GM23338 (cell line): Measurements from ENCODE around the gene MRTFA. TPM values are rescaled to one million over a fixed set of nuclear protein-coding genes. Genes with fewer than 3 reads are reported as not detected.

ENCODE experiments used
- ATAC-seq: fragments of 200-7000 bp; cut with Tn5 transposase; 3 replicates; pipeline ENCODE4 v1.9.1; 2020
- DNase-seq: peaks from one replicate; pipeline ENCODE4 v3.0.0-alpha.2; 2015; ENCODE audit warnings: low spot score
- H2AFZ ChIP-seq: fragments of 200-600 bp; sonication (generic); 2 replicates; pipeline ENCODE4 v1.8.0; 2016; ENCODE audit warnings: antibody characterized with exemption, mild to moderate bottlenecking, moderate library complexity
- H3F3A ChIP-seq: fragments of 200-600 bp; sonication (generic); replicated peaks from 2 replicates; pipeline ENCODE4 v1.8.0; 2017; ENCODE audit warnings: antibody characterized with exemption, mixed run types, low read depth
- H3K27ac ChIP-seq: fragments of 200-600 bp; sonication (generic); 2 replicates; pipeline ENCODE4 v1.6.1; 2016; ENCODE audit warnings: low read depth
- H3K27me3 ChIP-seq: fragments of 200-600 bp; sonication (generic); 2 replicates; pipeline ENCODE4 v1.8.0; 2016; ENCODE audit warnings: mild to moderate bottlenecking, mixed run types, moderate library complexity; ENCODE audit not compliant: insufficient read depth
- H3K36me3 ChIP-seq: fragments of 200-600 bp; sonication (generic); 2 replicates; pipeline ENCODE4 v1.8.0; 2016; ENCODE audit warnings: mild to moderate bottlenecking; ENCODE audit not compliant: insufficient read depth
- H3K4me1 ChIP-seq: fragments of 200-600 bp; sonication (generic); 2 replicates; pipeline ENCODE4 v1.8.0; 2016; ENCODE audit warnings: mild to moderate bottlenecking, moderate library complexity; ENCODE audit not compliant: insufficient read depth
- H3K4me2 ChIP-seq: fragments of 200-600 bp; sonication (generic); 2 replicates; pipeline ENCODE4 v1.7.1; 2017; ENCODE audit warnings: mixed run types
- H3K4me3 ChIP-seq: fragments of 200-600 bp; sonication (generic); 2 replicates; pipeline ENCODE4 v1.6.1; 2016; ENCODE audit warnings: mixed run types
- H3K79me2 ChIP-seq: fragments of 200-600 bp; sonication (generic); replicated peaks from 2 replicates; pipeline ENCODE4 v1.8.0; 2017; ENCODE audit warnings: mild to moderate bottlenecking; ENCODE audit not compliant: insufficient read depth
- H3K9me2 ChIP-seq: fragments of 200-600 bp; sonication (generic); 2 replicates; pipeline ENCODE4 v1.8.0; 2017; ENCODE audit not compliant: insufficient read depth
- H4K20me1 ChIP-seq: fragments of 200-600 bp; sonication (generic); replicated peaks from 2 replicates; pipeline ENCODE4 v1.8.0; 2017; ENCODE audit warnings: mild to moderate bottlenecking; ENCODE audit not compliant: insufficient read depth
- H3K27ac Mint-ChIP-seq: 2 replicates; pipeline ENCODE4 v1.8.0; 2020; ENCODE audit warnings: inconsistent platforms, mild to moderate bottlenecking, moderate library complexity, mixed read lengths
- H3K27me3 Mint-ChIP-seq: 3 replicates; pipeline ENCODE4 v1.8.0; 2022; ENCODE audit warnings: low read depth, mild to moderate bottlenecking, moderate library complexity, mixed read lengths, inconsistent platforms; ENCODE audit not compliant: insufficient read depth, poor library complexity
- H3K36me3 Mint-ChIP-seq: 3 replicates; pipeline ENCODE4 v1.8.0; 2021; ENCODE audit warnings: low read depth, mild to moderate bottlenecking, inconsistent platforms, moderate library complexity, mixed read lengths
- H3K4me1 Mint-ChIP-seq: 3 replicates; pipeline ENCODE4 v1.8.0; 2020; ENCODE audit warnings: mild to moderate bottlenecking, inconsistent platforms, mixed read lengths
- H3K4me3 Mint-ChIP-seq: 3 replicates; pipeline ENCODE4 v1.8.0; 2021; ENCODE audit warnings: moderate library complexity, mild to moderate bottlenecking, inconsistent platforms, mixed read lengths
- H3K9me3 Mint-ChIP-seq: 3 replicates; pipeline ENCODE4 v1.8.0; 2020; ENCODE audit warnings: moderate library complexity, mild to moderate bottlenecking, inconsistent platforms, mixed read lengths
- CREB1 ChIP-seq: fragments of 250-450 bp; sonication (Bioruptor Pico); IDR thresholded peaks from 2 replicates; pipeline ENCODE4 v1.5.0; 2020; ENCODE audit warnings: low read depth, mild to moderate bottlenecking, moderate library complexity
- EZH2 ChIP-seq: fragments of 200-600 bp; sonication (generic); IDR thresholded peaks from one replicate; pipeline ENCODE4 v1.8.0; 2017; ENCODE audit warnings: antibody characterized with exemption, mild to moderate bottlenecking, low read depth; ENCODE audit not compliant: unreplicated experiment
- EZH2phosphoT487 ChIP-seq: fragments of 200-600 bp; sonication (generic); IDR thresholded peaks from one replicate; pipeline ENCODE4 v1.8.1; 2018; ENCODE audit warnings: antibody characterized with exemption; ENCODE audit not compliant: unreplicated experiment
- NANOG ChIP-seq: IDR thresholded peaks from 2 replicates; pipeline ENCODE4 v1.6.1; 2016; ENCODE audit warnings: antibody characterized with exemption, borderline replicate concordance
- REST ChIP-seq: IDR thresholded peaks from one replicate; pipeline ENCODE4 v1.6.1; 2018; ENCODE audit warnings: antibody characterized with exemption; ENCODE audit not compliant: unreplicated experiment
- STAT1 ChIP-seq: IDR thresholded peaks from one replicate; pipeline ENCODE4 v1.6.1; 2016; ENCODE audit warnings: antibody characterized with exemption; ENCODE audit not compliant: unreplicated experiment
- ZNF114 ChIP-seq: fragments of 250-450 bp; sonication (Bioruptor Pico); IDR thresholded peaks from 2 replicates; pipeline ENCODE4 v1.5.0; 2020; ENCODE audit warnings: mild to moderate bottlenecking, moderate library complexity
- ZNF331 ChIP-seq: fragments of 250-450 bp; sonication (Bioruptor Pico); IDR thresholded peaks from 2 replicates; pipeline ENCODE4 v1.5.0; 2020; ENCODE audit warnings: low read depth, mild to moderate bottlenecking, moderate library complexity
- ZNF462 ChIP-seq: fragments of 250-450 bp; sonication (Bioruptor Pico); IDR thresholded peaks from 2 replicates; pipeline ENCODE4 v1.5.0; 2020; ENCODE audit warnings: mild to moderate bottlenecking, moderate library complexity
- polyA plus RNA-seq: library from polyadenylated mRNA; unstranded; fragments of >200 nt; fragmentation: Nextera tagmentation; extraction: Ambion mirVana; gene quantifications from 2 replicates; pipeline ENCODE4 v1.2.1, GENCODE V29; 2016
- total RNA-seq: library from RNA; depleted of rRNA; stranded (reverse); fragments of >200 nt; shearing (Covaris generic); gene quantifications from 2 replicates; pipeline ENCODE4 v1.2.3, GENCODE V29; 2014

Gene MRTFA
- total and polyA plus RNA-seq, 2 experiments from 2014 or later: 18.1 to 92.4 TPM

GRCh38 chr22:40418366-40419201 is 217.9 kb downstream of the MRTFA start:
- 0 out of 2 replicates have a peak, but pooled peaks cover 4% of the 10 kb centered on the region for H4K20me1 ChIP-seq

GRCh38 chr22:40417881-40418280 is 218.6 kb downstream of the MRTFA start:
- Histone ChIP-seq H3K9me2 (no peaks in the 10 kb centered on the region), H3F3A (no peaks in the 10 kb centered on the region), H2AFZ (no peak overlapping the region), H3K4me1 (no peaks in the 10 kb centered on the region), H3K36me3 (no peaks in the 10 kb centered on the region), H3K79me2 (no peaks in the 10 kb centered on the region), H3K4me2 (no peak overlapping the region), H3K27me3 (no peaks in the 10 kb centered on the region), H3K4me3 (no peak overlapping the region), H3K27ac (no peak overlapping the region), H4K20me1 (0 out of 2 replicates have a peak, but pooled peaks cover 4% of the 10 kb centered on the region)
- DNase-seq (no peak), ATAC-seq (no peak)
- H3K4me3 Mint-ChIP-seq: no peak overlapping the region
- peaks cover 11% of the 10 kb centered on the region for H3K27me3 Mint-ChIP-seq
- H3K36me3 Mint-ChIP-seq: peaks cover 23% of the 10 kb centered on the region; the same call in 2 of the 3 replicates
- H3K27ac Mint-ChIP-seq: no peak overlapping the region
- no peaks in the 10 kb centered on the region; the same call in 2 of the 3 replicates for H3K4me1 Mint-ChIP-seq
- H3K9me3 Mint-ChIP-seq: no peaks in the 10 kb centered on the region
- TF ChIP-seq ZNF462 (CRISPR knock-in tag): no peak
- no peak for TF ChIP-seq ZNF331 (CRISPR knock-in tag)
- TF ChIP-seq NANOG: no peak
- TF ChIP-seq CREB1: no peak
- TF ChIP-seq ZNF114: no peak
- no peak for TF ChIP-seq REST
- no peak for TF ChIP-seq EZH2phosphoT487
- TF ChIP-seq STAT1: no peak
- no peak for TF ChIP-seq EZH2

More at GRCh38 chr22:40418366-40419201, 217.9 kb downstream of the MRTFA start:
- H3K4me3 Mint-ChIP-seq: no peak overlapping the region
- Histone ChIP-seq H2AFZ (no peak overlapping the region), H3K4me3 (no peak overlapping the region), H3F3A (no peaks in the 10 kb centered on the region), H3K27me3 (no peaks in the 10 kb centered on the region), H3K9me2 (no peaks in the 10 kb centered on the region), H3K4me2 (no peak overlapping the region), H3K27ac (no peak overlapping the region), H3K79me2 (no peaks in the 10 kb centered on the region), H3K4me1 (no peaks in the 10 kb centered on the region), H3K36me3 (no peaks in the 10 kb centered on the region)
- TF ChIP-seq NANOG (no peak), EZH2phosphoT487 (no peak)
- H3K27me3 Mint-ChIP-seq: peaks cover 9% of the 10 kb centered on the region
- DNase-seq: no peak
- ATAC-seq: no peak
- H3K36me3 Mint-ChIP-seq: peaks cover 27% of the 10 kb centered on the region
- no peak overlapping the region for H3K27ac Mint-ChIP-seq
- no peaks in the 10 kb centered on the region for H3K9me3 Mint-ChIP-seq
- H3K4me1 Mint-ChIP-seq: no peaks in the 10 kb centered on the region; the same call in 2 of the 3 replicates
